Tibial artery (tissue), 4 donors: ENCODE measurements around the gene SDR9C7.
"Not testable (repeated sequence)": the region's sequence is repeated elsewhere in the genome, so short reads cannot be mapped to it uniquely, and the experiment has no call there.

Source experiments
- DNase-seq, 2 donors: peaks; one replicate each; pipeline ENCODE4 v3.0.0-alpha.2; 2019
- H3K27ac ChIP-seq, 2 donors: fragments of 200-600 bp; sonication (generic) in 1 of 2; 1 replicate in 1 of 2; 2 replicates in 1 of 2; pipeline ENCODE4 v1.5.1; 2018 to 2019; ENCODE audit warnings: mild to moderate bottlenecking in 1 of 2
- H3K27me3 ChIP-seq, 2 donors: fragments of 200-600 bp; sonication (generic) in 1 of 2; one replicate each; pipeline versions ENCODE4 v1.5.1 to v1.6.0; 2016 to 2019
- H3K36me3 ChIP-seq, 3 donors: fragments of 200-600 bp; sonication (generic) in 2 of 3; one replicate each; pipeline ENCODE4 v1.5.1; 2016 to 2019; ENCODE audit warnings: mild to moderate bottlenecking in 2 of 3
- H3K4me1 ChIP-seq, 4 donors: fragments of 200-600 bp; sonication (generic) in 2 of 4; 1 replicate in 3 of 4; 2 replicates in 1 of 4; pipeline ENCODE4 v1.5.1; 2016 to 2019
- H3K4me3 ChIP-seq, 2 donors: fragments of 200-600 bp; sonication (generic) in 1 of 2; 1 replicate in 1 of 2; 2 replicates in 1 of 2; pipeline ENCODE4 v1.5.1; 2018 to 2019; ENCODE audit warnings: mild to moderate bottlenecking in 2 of 2
- H3K9me3 ChIP-seq, 3 donors: fragments of 200-600 bp; sonication (generic) in 1 of 3; one replicate each; pipeline ENCODE4 v1.5.1; 2016 to 2019
- intact Hi-C: fragments of 100-400 bp; cut with DNase I; formaldehyde crosslinking; loops from one replicate; pipeline ENCODE4 v1.15.0; 2023; ENCODE audit warnings: low total_unique reads
- TF ChIP-seq, protein P1 (sequence below), 2 experiments: fragments of 200-600 bp in 1 of 2; fragments of 450-650 bp in 1 of 2; IDR thresholded peaks; one replicate each; pipeline ENCODE4 v1.5.1; 2017 to 2019; ENCODE audit warnings: antibody characterized with exemption in 2 of 2, mild to moderate bottlenecking in 1 of 2, moderate library complexity in 1 of 2

The SDR9C7 gene

DNA sequence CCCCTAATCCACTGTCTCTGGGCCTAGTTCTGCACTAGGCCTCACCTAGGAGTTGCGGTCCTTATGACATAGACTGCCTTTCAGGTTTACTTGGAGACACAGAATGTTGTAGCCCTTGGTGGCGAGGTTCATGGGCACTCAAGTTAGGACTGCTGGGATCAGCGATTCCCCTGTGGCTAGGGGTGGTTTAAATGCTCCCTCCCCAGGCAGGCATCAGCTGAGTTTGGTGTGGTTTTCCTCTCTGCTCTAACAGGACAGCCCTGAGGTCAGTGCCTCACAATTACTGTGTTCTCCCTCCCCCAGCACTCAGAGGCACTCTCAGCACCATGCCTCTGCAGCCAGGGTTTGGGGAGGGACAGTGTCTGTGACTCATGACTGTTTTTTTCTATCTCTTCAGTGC, 45.4 kb upstream of the SDR9C7 start:
- Histone ChIP-seq H3K36me3 (no peaks in the 10 kb centered on the region), H3K4me3 (no peak overlapping the region), H3K27ac (no peak overlapping the region), H3K27me3 (no peaks in the 10 kb centered on the region), H3K9me3 (no peaks in the 10 kb centered on the region), H3K4me1 (no peaks in the 10 kb centered on the region)
- no peak for DNase-seq
- TF ChIP-seq, protein P1, sequence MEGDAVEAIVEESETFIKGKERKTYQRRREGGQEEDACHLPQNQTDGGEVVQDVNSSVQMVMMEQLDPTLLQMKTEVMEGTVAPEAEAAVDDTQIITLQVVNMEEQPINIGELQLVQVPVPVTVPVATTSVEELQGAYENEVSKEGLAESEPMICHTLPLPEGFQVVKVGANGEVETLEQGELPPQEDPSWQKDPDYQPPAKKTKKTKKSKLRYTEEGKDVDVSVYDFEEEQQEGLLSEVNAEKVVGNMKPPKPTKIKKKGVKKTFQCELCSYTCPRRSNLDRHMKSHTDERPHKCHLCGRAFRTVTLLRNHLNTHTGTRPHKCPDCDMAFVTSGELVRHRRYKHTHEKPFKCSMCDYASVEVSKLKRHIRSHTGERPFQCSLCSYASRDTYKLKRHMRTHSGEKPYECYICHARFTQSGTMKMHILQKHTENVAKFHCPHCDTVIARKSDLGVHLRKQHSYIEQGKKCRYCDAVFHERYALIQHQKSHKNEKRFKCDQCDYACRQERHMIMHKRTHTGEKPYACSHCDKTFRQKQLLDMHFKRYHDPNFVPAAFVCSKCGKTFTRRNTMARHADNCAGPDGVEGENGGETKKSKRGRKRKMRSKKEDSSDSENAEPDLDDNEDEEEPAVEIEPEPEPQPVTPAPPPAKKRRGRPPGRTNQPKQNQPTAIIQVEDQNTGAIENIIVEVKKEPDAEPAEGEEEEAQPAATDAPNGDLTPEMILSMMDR (IDR thresholded peaks at IDR 0.05) = no peak
- intact Hi-C loops = no loop called here

DNA sequence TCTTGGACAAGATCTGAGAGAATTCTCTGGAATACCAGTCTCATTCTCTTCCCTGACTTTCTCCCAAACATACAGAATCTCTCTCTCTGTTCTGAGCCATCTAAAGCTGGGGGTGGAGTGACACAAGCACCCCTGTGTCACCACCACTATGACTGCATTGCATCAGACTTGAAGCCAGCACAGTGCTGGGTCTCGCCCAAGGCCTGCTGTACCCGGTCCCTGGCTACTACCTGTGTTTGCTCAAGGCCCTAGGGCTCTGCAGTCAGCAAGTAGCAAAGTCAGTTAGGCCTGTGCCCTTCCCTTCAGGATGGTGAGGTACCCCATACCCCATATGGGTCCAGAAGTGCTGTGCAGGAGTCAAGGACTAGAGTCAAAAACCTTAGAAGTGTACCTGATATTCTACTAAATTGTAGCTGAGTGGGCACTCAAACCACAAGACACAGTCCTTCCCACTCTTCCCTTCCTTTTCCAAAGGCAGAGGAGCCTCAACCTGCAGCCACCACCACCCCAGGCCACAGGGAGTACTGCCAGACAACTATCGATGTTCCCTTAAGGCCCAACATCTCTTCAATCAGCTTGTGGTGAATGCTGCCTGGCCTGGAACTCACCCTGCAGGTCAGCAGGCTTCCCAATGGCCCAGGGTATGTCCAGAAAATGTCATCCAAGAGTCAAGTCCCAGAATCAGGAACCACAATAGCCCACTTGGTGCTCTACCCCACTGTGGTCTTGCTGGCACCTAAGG, 44.4 kb upstream of the SDR9C7 start:
- TF ChIP-seq, protein P1 (IDR thresholded peaks at IDR 0.05) = no peak
- Histone ChIP-seq H3K27me3 (no peaks in the 10 kb centered on the region), H3K4me3 (no peak overlapping the region), H3K4me1 (no peaks in the 10 kb centered on the region), H3K9me3 (no peaks in the 10 kb centered on the region), H3K36me3 (no peaks in the 10 kb centered on the region), H3K27ac (no peak overlapping the region)
- no peak for DNase-seq
- intact Hi-C loops = no loop called here

DNA sequence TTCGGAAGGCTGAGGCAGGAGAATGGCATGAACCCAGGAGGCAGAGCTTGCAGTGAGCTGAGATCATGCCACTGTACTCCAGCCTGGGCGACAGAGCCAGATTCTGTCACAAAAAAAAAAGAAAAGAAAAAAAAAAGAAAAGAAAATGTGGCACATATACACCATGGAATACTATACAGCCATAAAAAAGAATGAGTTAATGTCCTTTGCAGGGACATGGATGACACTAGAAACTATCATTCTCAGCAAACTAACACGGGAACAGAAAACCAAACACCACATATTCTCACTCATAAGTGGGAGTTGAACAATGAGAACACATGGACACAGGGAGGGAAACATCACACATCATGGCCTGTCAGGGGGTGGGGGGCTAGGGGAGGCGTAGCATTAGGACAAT, 43.2 kb upstream of the SDR9C7 start:
- H3K27ac ChIP-seq, H3K36me3 ChIP-seq, H3K9me3 ChIP-seq, H3K4me1 ChIP-seq, H3K4me3 ChIP-seq, H3K27me3 ChIP-seq, DNase-seq, intact Hi-C loops: not testable (repeated sequence)

DNA sequence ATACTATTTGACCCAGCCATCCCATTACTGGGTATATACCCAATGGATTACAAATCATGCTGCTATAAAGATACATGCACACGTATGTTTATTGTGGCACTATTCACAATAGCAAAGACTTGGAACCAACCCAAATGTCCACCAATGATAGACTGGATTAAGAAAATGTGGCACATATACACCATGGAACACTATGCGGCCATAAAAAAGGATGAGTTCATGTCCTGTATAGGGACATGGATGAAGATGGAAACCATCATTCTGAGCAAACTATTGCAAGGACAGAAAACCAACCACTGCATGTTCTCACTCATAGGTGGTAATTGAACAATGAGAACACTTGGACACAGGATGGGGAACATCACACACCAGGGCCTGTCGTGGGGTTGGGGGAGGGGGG, 40.0 kb upstream of the SDR9C7 start:
- DNase-seq, intact Hi-C loops, H3K36me3 ChIP-seq: not testable (repeated sequence)

DNA sequence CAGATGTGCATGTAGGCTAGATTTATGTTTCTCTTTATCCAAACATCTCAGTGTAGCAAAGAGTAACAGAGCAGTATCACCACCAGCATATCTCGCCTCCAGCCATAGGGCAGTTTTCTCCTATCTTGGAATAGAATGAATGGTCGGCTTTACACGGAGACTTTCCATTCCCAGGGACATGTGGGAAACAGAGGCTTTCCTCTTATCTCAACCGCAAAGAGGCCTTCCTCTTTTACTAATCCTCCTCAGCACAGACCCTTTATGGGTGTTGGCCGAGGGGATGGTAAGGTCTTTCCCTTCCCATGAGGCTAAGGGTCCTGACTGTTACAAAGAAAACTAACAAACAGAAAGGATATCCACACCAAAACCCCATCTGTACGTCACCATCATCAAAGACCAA, 34.7 kb upstream of the SDR9C7 start:
- intact Hi-C loops = not testable (repeated sequence)

More for the DNA sequence above, 40.0 kb upstream of the SDR9C7 start:
- not testable (repeated sequence) for H3K27me3 ChIP-seq, H3K4me1 ChIP-seq, H3K4me3 ChIP-seq, H3K27ac ChIP-seq, H3K9me3 ChIP-seq

DNA sequence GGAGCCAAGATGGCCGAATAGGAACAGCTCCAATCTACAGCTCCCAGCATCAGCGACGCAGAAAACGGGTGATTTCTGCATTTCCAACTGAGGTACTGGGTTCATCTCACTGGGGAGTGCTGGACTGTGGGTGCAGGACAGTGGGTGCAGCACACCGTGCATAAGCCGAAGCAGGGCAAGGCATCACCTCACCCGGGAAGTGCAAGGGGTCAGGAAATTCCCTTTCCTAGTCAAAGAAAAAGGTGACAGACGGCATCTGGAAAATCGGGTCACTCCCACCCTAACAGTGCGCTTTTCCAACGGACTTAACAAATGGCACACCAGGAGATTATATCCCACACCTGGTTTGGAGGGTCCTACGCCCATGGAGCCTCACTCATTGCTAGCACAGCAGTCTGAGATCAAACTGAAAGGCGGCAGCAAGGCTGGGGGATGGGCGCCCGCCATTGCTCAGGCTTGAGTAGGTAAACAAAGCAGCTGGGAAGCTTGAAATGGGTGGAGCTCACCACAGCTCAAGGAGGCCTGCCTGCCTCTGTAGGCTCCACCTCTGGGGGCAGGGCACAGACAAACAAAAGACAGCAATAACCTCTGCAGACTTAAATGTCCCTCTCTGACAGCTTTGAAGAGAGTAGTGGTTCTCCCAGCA, 31.9 kb upstream of the SDR9C7 start:
- DNase-seq, H3K4me3 ChIP-seq, H3K9me3 ChIP-seq, H3K27ac ChIP-seq, intact Hi-C loops, H3K27me3 ChIP-seq, H3K4me1 ChIP-seq, H3K36me3 ChIP-seq: not testable (repeated sequence)

More for the DNA sequence above, 34.7 kb upstream of the SDR9C7 start:
- not testable (repeated sequence) for H3K9me3 ChIP-seq, H3K27me3 ChIP-seq, H3K4me3 ChIP-seq, H3K27ac ChIP-seq, H3K36me3 ChIP-seq, H3K4me1 ChIP-seq, DNase-seq

DNA sequence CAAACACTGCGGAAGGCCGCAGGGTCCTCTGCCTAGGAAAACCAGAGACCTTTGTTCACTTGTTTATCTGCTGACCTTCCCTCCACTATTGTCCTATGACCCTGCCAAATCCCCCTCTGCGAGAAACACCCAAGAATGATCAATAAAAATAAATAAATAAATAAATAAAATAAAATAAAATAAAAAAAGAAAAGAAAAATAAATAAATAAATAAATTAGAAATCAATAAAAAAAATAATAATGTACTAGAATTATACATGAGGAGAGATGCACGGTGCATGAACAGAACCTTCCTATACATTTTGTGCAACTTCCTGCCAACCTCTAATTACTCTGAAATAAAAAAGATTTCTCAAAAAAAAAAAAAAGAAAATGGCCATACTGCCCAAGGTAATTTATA, 30.9 kb upstream of the SDR9C7 start:
- H3K4me1 ChIP-seq, H3K4me3 ChIP-seq, H3K27me3 ChIP-seq, intact Hi-C loops, H3K9me3 ChIP-seq, H3K36me3 ChIP-seq, DNase-seq, H3K27ac ChIP-seq: not testable (repeated sequence)

DNA sequence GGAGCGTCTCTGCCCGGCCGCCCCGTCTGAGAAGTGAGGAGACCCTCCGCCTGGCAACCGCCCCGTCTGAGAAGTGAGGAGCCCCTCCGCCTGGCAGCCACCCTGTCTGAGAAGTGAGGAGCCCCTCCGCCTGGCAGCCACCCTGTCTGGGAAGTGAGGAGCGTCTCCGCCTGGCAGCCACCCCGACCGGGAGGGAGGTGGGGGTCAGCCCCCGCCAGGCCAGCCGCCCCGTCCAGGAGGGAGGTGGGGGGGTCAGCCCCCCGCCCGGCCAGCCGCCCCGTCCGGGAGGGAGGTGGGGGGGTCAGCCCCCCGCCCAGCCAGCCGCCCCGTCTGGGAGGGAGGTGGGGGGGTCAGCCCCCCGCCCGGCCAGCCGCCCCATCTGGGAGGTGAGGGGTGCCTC, 29.3 kb upstream of the SDR9C7 start:
- H3K4me3 ChIP-seq, H3K27ac ChIP-seq, H3K27me3 ChIP-seq, intact Hi-C loops, H3K36me3 ChIP-seq, H3K4me1 ChIP-seq, DNase-seq: not testable (repeated sequence)
- peaks cover 0 to 11% (median 11%) of the 10 kb centered on the region in 3 donors for H3K9me3 ChIP-seq

DNA sequence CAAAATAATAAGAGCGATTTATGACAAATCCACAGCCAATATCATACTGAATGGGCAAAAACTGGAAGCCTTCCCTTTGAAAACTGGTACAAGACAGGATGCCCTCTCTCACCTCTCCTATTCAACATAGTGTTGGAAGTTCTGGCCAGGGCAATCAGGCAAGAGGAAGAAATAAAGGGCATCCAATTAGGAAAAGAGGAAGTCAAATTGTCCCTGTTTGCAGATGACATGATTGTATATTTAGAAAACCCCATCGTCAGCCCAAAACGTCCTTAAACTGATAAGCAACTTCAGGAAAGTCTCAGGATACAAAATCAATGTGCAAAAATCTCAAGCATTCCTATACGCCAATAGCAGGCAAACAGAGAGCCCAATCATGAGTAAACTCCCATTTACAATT, 28.0 kb upstream of the SDR9C7 start:
- DNase-seq, H3K27me3 ChIP-seq, H3K4me3 ChIP-seq, H3K36me3 ChIP-seq, H3K4me1 ChIP-seq, H3K27ac ChIP-seq, intact Hi-C loops: not testable (repeated sequence)
- H3K9me3 ChIP-seq = peaks cover 0 to 22% (median 17%) of the 10 kb centered on the region in 3 donors
